Retina (tissue), 1 donor: ENCODE results near the gene MAML2.

Experiments
- DNase-seq: peaks from one replicate; pipeline ENCODE4 v3.0.0-alpha.2; 2016

The MAML2 gene

DNA sequence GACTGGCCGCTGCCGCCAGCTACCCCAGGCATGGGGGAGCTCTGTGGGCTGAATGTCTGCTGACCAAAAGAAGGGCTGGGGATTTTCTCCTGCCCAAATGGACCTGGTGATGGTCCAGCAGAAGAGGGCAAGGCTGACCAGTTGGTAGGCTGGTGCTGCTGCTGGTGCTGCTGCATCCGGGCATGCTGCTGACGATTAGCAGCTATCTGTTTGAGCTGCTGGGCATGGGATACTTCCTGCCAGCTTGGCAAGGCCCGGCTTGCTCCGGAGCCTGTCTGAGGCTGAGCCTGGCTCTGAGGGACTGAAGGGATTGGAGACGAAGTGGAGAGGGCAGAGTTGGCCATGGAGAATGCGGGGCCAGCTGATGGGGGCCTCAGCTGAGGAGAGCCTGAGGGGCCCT is 250.5 kb downstream of the MAML2 start:
- DNase-seq = no peak

DNA sequence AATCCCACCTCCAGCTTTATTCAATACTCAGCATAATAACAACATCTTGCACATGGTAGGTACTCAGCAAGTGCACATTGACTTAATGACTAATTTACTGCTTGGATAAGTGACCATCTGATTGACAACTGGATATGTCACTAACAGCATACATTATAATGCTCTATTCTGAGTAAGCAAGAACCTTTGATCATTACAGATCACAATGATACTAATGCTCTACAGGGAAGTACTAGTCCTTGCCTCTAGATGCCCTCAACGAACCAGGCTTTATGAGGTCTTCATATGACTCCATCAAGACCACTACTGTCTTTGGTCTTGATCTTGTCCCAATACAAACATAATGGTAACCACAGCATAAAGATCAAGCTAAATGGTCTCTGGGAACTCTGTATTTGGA is 251.5 kb downstream of the MAML2 start:
- no peak for DNase-seq

DNA sequence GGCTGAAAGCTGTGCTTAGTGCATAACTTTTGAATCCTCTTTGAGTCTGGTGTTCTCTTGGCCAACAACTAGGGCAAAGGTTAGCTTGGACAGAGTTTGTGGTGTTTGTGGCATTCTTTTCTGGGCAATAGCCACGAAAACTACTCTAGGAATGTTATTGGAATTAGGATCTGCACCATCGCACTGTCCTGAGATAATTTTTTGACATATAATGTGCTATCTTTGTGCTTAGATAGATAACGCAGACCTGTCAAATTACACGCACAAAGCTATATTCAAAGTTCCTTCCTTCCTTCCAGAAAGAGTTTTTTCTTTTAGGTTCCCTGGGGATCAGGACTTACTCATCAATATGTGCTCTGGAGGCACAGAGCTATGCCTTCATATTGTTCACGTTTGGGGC is 252.3 kb downstream of the MAML2 start:
- DNase-seq = no peak

DNA sequence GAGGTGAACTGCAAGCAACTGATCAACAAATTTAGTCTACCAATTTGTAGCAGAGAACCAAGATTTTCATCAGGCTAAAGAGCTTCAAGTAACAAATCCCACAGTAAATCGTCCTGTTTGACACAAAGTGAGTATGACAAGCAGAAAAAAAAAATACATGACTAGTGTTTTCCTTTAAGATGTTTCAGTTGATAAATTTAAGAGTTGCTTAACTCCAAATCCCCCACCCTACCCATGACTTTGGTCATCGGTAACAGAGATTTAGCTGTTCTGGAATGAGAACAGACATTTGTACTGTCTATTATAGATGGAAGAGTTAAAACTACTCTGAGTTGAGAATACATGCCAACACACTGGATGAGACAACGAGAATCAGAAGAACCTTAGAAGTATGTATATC is 254.1 kb downstream of the MAML2 start:
- DNase-seq = peak; percentile 39

DNA sequence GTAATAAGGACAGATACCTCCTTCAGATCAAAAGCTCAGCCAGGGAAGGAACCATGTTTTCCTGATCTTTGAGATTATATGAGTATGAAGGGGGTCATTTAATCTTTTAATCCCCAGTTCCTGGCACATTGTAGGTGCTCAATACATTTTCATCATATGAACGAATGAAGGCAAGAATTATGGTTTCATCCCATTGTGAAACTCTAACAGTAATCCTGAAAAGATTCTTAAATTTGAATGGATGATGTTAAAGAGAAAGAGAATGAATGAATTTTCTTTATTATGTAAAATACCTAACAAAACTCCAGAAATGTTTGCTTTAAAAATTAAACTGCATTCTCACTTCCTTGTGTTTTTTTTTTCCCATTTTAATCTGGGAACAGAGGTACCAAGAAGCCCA is 256.9 kb downstream of the MAML2 start:
- DNase-seq = no peak

DNA sequence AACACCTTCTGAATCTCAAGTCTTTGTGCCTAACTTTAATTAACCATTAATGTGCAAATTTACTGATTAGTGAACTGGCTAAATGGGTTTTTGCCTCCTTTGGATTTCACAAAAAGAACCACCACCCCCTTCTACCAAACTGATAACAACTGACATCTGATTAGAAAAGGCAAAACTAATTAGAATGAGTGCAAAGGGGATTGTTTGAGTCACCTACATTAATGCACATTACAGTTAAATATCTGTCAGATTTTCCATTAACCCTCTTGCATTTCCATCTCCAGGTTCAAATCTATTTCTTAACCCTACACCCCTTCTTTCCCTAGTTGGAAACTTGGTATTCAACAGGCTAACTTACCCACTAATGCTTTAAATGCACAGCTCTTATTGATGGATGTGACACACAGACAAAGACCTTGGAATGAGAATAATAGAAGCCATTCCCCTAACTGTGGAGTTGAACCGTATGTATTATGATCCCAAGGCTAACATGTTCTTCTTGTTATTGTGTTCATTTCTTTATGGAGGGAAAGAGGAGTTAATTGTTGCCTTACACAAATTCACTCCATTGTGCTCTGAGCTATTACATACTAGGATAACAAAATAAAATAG is 257.6 kb downstream of the MAML2 start:
- DNase-seq = peak; percentile 38

DNA sequence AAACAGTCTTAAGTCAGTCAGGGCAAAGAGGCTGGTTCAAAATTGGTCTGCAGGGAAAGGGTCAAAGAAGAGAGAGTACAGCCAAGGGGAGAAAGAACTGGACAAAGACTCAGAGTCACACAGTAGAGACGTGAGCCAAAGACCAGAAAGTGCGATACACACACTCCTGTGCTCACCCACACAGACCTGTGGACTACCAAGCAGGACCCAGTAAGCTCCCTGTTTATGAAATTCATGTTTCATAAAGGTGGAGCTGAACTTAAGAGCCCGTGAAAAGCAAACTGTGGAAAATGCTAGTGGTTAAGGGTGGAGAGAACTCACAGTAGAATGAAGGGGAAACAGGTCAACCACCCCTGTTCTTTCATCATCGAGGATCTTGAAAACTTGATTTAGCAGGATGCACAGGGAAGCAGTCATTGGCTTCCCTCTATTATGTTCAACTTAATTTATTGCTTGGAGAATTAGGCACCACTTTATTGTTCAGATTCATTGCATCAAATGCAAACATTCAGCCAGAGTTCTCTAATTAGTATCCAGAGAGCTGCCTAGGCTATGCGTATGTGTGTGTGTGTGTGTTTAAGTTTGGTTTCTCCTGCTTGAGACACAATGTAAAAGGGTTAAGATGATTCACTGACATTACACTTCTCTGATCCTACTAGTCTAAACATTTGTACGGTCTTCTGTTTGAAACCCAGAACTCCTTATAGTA is 258.2 kb downstream of the MAML2 start:
- DNase-seq = peak; percentile 40

DNA sequence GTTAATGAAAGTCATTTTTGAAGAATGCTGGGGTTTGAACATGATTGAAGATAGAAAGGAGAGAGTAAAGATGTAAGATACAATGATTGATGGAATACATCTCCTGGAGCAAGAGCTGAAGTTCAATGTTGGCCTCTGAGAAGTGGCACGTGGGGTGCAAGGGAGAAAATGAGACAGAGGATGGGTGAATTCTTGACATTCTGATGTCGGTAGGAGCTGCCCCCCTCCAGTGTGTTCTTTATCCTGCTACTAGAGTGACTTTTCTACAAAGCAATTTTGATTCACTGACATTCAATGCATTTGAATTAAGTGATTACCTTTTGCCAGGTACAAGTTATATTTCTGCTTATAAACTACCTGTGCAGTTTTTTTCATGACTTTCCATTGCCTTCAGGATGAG is 260.1 kb downstream of the MAML2 start:
- no peak for DNase-seq

DNA sequence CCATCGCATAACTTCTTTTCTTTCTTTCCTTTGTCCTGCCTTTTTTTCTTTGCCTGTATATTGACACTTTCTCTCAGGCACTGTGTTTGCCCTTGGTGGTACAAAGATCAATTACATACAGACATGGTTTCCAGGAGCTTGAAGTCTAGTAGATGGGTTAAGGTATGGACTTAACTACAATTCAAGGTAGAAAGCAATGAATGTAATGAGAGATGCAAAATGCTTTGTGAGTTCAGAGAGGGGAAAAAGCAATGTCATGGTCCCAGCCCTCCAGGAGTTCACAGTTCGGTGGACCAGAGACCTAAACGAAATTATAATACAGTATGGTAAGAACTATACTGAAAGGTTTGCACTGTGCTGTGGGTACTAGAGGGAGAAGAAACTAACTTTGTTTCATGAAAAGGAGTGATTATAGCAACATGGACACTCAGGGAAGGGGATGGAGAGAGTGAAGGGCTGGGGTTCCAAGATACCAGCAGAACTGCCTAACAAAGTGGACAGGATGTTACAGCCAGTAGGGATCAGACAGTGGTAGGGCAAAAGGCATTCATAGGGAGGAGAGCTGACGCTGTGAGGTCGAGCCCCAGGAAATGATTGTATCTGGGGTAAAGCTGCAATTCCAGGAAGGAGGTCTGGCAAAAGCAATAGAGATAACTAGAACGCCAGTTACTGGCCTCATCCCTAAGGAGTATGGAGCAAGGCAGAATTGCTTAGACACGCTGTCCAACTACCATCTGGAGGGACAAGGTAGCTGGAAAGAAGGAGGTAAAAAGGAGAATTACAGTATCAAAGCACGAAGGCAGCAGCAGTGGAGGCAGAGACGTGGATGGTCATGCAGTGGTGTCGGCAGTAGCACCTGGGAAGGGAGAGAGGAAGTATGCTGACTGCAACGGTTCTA is 260.7 kb downstream of the MAML2 start:
- no peak for DNase-seq

DNA sequence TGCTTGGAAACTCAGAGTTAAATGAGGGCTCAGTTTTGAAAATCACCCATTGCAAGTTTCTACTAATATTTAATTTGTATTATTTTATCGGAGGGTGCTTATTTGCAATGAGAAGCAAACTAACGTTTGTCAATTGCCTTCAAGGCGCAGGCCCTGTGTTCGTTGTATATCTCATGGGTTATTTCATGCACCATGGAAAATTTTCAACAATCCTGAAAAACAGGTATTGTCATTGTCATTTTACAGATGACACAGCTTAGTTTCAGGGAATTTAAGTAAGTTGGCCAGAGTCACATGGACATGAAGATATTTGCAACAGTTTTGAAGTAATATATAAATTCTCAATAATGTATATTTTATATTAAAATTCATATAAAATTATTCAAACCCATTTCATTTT is 261.4 kb downstream of the MAML2 start:
- DNase-seq = no peak

DNA sequence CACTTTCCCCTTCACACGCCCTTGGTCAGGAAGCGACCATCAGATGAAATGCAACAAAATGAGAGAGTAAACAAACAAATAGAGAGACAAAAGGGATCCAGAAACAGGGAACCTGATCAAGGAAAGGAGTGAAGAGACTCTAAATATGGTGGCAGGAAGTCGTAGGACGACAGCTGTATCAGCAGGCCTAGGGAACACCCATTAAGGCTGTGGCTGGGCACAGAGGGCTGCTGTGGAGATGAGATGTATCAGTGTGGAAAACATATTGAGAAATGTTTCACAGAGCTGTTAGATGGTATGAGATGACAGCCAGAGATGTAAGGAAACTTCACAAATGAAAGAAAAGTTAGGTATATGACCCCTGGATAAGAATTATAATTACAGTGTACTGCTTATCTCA is 263.3 kb downstream of the MAML2 start:
- DNase-seq = no peak

DNA sequence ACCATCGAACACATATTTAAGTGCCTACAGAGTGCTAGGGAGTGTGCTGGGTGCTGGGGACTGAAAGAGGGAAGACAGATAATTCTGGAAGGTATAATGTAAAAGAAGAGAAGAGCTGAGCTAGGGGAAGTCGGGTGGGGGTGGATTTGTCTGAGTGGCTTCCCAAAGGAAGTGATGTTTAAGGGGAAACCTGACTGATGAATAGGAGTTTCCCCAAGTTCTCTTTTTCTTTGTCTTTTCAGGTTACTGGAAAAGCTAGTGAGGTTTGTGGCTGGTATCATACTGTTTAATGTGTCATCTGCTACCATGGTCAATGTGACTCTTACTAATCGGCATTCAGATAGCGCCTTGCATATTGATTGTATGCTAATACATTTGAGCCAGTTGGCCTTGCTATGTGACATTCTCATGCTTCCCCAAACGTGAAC is 267.4 kb downstream of the MAML2 start:
- DNase-seq = no peak

DNA sequence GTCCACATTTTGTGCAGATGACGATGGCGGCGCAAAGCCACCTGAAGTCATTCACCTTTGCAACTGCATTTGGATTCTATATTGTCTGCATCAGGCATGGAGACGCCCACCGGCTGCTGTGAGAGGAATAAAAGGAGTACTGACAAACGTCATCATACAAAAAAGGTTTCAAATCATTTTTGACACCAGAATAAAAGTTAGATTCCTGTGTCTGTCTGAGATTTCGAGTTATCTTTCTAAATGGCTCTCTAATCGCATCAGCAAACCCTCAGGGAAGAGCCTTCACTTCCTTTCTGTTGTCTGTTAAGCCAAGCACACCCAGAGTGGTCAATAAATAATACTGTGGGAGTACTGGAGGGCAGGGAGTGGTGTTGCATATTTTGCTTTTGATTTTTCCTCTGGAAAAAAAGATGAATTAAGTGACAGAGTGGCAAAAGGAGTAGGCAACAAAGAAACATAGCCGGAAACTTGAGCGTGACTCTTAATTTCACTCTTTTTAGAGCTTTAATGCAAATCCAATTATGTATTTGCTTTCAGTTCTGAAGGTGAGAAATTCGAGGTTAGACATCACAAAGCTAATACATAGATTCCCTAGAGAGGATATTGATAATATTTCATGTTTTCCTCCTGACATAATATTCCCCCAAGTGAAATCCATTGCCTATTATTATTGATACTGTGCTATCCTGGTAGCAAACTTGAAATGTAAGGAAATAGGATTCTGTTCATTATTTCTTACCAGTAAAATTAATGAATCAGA is 268.3 kb downstream of the MAML2 start:
- DNase-seq = peak; percentile 55

DNA sequence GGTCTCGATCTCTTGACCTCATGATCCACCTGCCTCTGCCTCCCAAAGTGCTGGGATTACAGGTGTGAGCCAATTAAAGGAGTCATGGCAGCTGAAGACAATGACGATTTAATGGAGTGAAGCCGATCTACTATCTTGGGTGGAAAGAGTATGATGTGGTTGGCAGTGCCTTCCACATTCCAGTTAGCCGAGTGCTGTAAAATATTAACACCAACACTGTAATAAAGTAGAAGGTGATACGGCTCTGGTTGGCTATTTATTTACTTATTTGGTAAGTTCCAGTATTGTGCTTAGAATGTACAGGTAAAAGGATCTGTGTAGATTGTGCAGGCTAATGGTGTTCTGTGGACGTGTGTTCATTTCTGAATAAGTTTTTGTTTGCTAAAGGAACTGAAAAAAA is 269.5 kb downstream of the MAML2 start:
- DNase-seq = no peak

DNA sequence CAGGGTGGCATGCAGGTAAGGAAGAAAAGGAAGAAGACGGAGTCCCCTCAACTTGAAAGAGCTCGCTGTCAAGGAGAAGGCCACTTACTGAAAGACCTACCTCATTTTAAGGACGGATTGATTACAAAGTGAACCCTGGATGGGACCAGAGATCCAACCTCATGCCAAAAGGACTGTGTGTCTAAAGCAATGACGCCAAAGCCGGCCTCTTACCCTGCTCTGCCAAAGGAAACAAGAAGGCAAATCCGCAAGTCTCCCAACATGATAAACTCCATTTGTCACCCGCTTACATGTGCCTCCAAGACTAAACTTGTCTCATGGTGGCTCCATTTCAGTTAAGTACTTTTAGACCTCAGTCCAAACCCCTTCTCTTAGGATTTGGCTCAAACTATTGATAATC is 270.4 kb downstream of the MAML2 start:
- no peak for DNase-seq

DNA sequence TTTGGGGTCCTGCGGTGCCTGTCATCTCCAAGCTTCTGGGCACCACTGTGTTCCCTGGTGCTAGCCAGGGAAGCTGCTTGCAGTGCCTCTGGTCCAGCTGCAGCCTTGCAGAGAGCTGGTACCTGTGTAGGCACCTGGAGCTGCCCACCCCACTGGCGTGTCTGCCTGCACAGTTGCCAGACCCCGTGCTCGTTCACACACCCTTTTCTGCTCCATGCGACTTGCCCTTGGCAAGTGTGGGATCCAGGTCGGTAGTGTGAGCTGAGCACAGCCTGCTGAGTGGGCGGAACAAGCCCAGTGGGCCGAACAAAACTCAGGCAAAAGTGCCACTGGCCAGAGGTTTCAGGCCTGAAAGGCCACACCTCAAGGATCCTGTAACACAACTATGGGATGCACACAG is 272.5 kb downstream of the MAML2 start:
- no peak for DNase-seq

DNA sequence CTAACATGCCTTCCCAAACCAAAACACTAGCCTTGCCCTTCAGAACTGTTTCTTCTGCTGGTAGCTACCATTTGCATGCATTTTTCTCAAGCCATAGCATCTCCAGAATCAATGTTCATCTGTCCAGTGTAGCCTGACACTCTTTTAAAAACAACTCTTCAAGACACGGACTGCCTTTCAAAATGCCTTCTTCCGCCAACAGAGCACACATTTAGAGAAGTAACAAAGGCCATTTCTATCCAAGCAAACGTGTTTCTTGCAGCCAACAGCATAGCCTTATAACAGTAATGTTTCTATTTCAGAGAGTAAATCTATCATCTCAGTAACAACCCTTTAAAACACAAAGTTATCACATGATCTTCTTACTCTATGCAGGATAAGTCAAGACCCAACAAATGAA is 275.8 kb downstream of the MAML2 start:
- DNase-seq = no peak

DNA sequence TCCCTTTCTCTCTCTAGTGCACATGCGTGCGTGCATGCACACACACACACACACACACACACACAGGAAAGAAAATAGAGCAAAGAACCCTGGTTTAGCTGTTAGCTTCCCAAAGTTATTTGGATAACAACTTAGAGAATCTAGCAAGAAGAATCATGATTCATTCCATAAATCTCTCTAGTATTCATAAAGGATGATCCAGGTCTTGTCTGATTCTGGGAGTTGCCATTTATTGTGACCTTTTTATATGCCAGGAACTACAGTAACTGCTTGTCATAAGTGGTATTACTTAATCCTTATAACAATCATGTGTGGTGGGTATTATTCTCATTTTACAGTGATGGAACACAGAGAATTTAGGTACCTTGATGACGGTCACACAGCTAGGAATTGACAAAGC is 277.6 kb downstream of the MAML2 start:
- no peak for DNase-seq

DNA sequence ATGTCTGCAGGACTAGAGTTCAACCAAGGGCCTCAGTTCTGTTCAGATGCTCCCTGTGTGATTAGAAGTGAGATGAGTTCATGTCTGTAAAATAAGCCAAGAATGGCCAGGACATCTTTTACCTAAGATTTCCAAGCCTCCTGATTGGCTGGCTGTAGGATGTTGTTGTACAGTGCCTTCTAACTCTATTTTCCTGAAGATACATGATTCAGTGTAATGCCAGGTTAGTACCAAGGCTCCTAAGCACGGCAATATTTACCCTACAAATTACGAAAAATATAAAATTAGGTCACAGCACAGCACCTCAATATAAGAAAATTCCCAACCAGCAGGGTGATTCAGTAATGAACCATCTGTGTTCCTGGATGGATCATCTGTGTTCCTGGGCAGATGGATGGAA is 279.1 kb downstream of the MAML2 start:
- DNase-seq = no peak

DNA sequence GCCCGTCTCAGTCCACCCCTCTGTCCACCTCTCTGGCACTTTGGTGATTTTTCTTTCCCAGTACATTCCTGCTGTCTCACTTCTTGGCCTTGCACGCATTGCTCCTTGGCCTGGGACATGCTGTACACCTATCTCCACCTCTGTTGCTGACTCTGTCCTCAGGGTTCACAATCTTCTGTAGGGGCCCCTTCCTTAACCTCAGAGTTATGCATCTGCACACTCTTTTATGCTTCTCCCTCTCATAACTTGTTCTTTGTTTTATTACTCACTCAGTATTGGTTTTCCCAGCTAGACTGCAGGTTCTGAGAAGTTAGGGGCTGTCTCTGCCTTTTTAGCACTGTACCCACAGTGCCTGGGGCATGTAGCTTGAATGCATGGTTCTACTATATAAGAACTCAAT is 279.9 kb downstream of the MAML2 start:
- no peak for DNase-seq

DNA sequence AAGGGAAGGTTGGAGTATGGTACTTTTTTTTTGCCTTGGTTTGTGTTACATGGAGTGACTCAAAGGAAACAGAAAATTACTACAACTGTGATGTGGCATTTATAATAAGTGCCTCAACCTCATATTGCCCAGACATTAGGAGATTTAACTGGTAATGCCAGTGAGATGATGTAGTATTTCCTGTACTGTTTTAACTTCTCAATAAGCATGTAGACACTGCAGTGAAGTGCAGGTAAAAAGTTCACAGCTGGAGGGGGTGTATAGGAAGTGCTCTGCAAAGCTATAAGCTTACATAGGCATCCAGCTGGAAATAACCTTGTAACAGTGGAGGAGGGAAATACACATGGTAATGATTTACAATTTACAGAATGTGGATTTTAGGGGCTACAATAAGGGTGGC is 280.9 kb downstream of the MAML2 start:
- no peak for DNase-seq

DNA sequence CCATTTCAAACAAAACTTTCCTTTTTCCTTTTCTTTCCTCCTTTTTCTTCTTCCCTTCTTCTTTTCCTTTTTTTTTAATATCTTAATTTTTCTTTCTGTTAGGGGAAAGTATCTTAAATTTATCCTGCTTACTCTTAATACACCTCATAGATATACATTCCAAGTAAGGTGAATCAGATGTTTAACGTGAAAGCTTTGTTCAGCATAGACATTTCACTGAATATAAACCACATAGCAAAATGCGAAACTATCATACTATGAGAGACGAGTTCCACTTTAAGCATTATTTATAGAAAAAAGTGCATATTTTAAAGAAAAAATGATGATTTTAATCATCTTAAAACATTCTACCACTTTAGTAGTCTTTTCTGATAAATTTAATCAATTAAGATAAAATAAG is 281.3 kb downstream of the MAML2 start:
- DNase-seq = no peak

DNA sequence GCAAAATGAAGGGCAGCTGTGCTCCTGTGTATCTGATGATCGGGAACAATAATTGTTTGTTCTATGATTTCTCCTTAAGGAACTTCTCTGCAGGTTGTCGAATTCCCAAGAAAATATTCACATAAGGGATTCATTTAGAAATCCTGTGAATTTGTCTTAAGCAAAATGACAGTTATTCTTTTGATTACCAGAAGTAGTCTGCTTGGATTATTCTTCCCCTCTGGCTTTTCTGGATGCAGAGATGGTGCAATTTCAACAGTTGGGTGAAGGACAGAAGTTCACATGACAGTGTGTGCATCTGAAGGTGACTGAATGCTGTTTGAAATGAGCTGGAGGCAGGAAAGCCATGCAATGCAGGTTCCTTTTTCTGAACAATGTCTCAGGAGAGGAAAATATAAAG is 281.9 kb downstream of the MAML2 start:
- DNase-seq = no peak
